GM12865 (cell line): ENCODE data around the gene CENPP.

Source experiments
- DNase-seq: peaks from one replicate; pipeline ENCODE4 v3.0.0; 2010; ENCODE audit warnings: low read depth
- H3K4me3 ChIP-seq: 2 replicates; pipeline ENCODE4 v1.5.1; 2011; ENCODE audit warnings: mild to moderate bottlenecking, low read depth, low read length, control low read depth
- CTCF ChIP-seq: IDR thresholded peaks from 2 replicates; pipeline ENCODE4 v1.5.1; 2011; ENCODE audit warnings: low read length, control low read depth, low read depth, inconsistent platforms; ENCODE audit not compliant: insufficient read depth; ENCODE audit errors: missing control alignments

Gene CENPP

DNA sequence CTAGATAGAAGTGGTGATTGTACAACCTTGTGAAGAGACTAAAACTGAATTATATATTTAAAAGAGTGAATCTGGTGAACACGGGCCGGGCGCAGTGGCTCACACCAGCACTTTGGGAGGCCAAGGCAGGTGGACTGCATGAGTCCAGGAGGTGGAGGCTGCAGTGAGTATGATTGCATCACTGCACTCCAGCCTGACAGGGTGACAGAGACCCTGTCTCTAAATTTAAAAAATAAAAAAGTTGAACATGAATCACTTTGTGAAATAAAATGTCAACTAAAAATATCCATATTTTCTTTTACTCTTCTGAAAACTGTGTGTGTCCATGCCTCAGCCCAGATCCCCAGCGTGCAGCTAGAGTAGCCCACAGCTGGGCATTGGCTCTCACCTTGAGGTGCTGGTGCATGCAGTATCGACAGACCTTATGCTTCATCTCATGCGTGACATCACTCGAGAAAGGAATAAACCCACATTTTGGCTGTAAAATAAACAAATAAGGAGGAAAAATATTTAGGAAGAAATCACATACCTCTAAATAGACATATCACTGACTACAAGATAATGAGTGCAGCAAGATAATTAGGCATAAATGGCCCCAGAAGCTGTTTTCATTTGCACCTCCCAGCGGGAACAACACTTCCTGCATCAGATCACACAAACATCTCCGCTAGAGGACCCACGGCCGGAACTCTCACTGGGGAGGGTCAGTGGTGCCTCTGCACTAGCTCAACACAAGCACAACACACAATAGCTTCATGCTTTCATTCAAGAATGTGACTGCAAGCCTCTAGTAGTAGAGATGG is 322.1 kb downstream of the CENPP start:
- no peak for DNase-seq
- H3K4me3 ChIP-seq: no peak overlapping the region
- TF ChIP-seq CTCF: no peak

DNA sequence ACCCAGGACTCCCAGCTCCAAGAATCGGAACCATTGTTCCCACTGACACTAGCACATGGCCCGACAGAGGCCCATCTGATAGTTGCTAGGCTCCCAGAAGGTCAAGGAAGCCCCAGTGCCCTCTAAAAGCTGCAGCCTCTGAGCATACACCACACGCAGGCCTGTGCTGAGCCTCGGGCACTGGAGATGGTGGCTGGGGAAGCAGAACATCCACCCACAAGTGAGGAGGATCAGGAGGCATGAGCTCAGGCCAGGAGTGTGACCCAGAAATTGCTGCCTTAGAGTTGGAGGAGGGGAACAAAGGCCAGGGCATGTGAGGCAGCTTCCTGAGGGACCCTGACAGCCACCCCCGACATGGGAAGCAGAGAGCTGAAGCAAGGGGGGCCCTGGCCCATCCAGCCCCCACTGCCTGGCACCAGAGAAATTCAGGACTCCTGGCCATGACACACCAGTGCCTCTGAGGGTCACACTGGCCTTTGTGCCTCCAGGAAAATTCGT is 322.8 kb downstream of the CENPP start:
- H3K4me3 ChIP-seq: no peak overlapping the region
- no peak for TF ChIP-seq CTCF
- no peak for DNase-seq

DNA sequence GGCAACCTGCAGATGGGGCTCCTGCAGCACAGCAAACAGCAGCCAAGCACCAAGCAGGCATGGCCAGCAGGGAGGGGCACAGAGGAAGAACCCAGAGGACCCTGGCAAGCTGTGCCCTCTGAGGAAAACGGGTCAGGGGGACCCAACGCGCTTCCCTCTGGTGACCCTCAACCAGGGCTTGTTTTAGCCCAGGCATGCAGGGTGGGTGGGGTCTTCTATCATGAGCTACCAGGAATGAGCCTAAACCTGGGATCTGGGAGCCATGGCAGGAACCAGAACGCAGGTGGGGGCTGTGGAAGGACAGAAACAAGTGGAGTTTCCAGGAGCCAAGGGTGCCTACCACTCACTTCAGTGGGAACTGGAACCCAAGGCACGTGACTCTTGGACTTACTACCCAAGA is 323.3 kb downstream of the CENPP start:
- no peak for TF ChIP-seq CTCF
- DNase-seq: no peak
- H3K4me3 ChIP-seq: no peak overlapping the region

GRCh38 chr9:92650296-92650695 is 324.5 kb downstream of the CENPP start:
- no peak for TF ChIP-seq CTCF
- no peak for DNase-seq
- H3K4me3 ChIP-seq: no peak overlapping the region

GRCh38 chr9:92650839-92651621 is 325.3 kb downstream of the CENPP start:
- no peak for DNase-seq
- no peak for TF ChIP-seq CTCF
- H3K4me3 ChIP-seq: no peak overlapping the region

DNA sequence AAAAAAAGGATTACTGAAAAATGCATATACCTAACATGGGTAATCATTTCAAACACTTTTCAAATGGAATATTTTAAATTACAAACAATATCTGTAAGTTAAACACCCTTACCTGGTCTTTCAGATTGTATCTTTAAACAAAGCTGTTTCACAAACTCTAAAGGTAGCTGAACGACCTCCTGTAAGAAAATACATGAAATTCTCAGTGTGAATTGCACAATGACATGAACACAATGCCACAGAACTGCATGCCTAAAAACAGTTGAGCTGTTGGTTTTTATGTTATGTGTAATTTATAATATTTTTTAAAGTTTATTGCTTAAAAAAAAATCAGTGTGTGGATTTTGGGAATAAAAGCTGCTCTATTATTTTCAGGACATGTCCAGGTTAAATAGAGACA is 326.7 kb downstream of the CENPP start:
- H3K4me3 ChIP-seq: no peak overlapping the region
- DNase-seq: no peak
- no peak for TF ChIP-seq CTCF
